Thyroid gland (tissue), 4 donors: ENCODE measurements around the gene PIK3R5. TPM values are rescaled to one million over a fixed set of nuclear protein-coding genes. Genes with fewer than 3 reads are reported as not detected.

Experiments
- DNase-seq, 2 donors: peaks; one replicate each; pipeline ENCODE4 v3.0.0-alpha.2; 2019
- H3K27ac ChIP-seq, 3 donors: fragments of 200-600 bp; sonication (generic); 1 replicate in 2 of 3; 2 replicates in 1 of 3; pipeline ENCODE4 v1.5.1; 2016 to 2019; ENCODE audit warnings: mild to moderate bottlenecking in 1 of 3, moderate library complexity in 1 of 3
- H3K27me3 ChIP-seq: fragments of 200-600 bp; sonication (generic); one replicate; pipeline ENCODE4 v1.5.1; 2019
- H3K36me3 ChIP-seq, 2 donors: fragments of 200-600 bp; sonication (generic); one replicate each; pipeline ENCODE4 v1.5.1; 2016 to 2019
- H3K4me1 ChIP-seq, 2 donors: fragments of 200-600 bp; sonication (generic); one replicate each; pipeline ENCODE4 v1.5.1; 2017 to 2019
- H3K4me3 ChIP-seq, 3 donors: fragments of 200-600 bp; sonication (generic); replicated peaks in 1 of 3; 1 replicate in 2 of 3; 2 replicates in 1 of 3; pipeline ENCODE4 v1.5.1; 2016; ENCODE audit warnings: mild to moderate bottlenecking in 1 of 3
- H3K9me3 ChIP-seq: fragments of 200-600 bp; sonication (generic); one replicate; pipeline ENCODE4 v1.5.1; 2017
- POLR2A ChIP-seq, 2 donors: fragments of 450-650 bp; IDR thresholded peaks; one replicate each; pipeline ENCODE4 v1.6.1; 2017; ENCODE audit warnings: antibody characterized with exemption in 2 of 2, mild to moderate bottlenecking in 2 of 2, moderate library complexity in 1 of 2
- WGBS, 2 donors: methylation state at CpG; one replicate each; pipeline ENCODE4 v1.1.5; 2017; 5-methylcytosine and 5-hydroxymethylcytosine counted together
- intact Hi-C: fragments of 100-400 bp; cut with DNase I; formaldehyde crosslinking; loops from one replicate; pipeline ENCODE4 v1.15.1; 2023
- total RNA-seq, 4 donors: library from RNA; depleted of rRNA; stranded (reverse); fragments of >200 nt; gene quantifications; one replicate each; pipeline ENCODE4 v1.2.3, GENCODE V29; 2016
- TF ChIP-seq, protein P1 (sequence below), 6 experiments: fragments of 200-600 bp in 3 of 6; fragments of 450-650 bp in 3 of 6; sonication (generic) in 3 of 6; IDR thresholded peaks; one replicate each; pipeline ENCODE4 v1.5.1; 2016 to 2019; ENCODE audit warnings: antibody characterized with exemption in 6 of 6, mild to moderate bottlenecking in 2 of 6, inconsistent platforms in 1 of 6, moderate library complexity in 1 of 6

Gene PIK3R5
- total RNA-seq, 4 donors from 2014 or later = 2.3 to 10.6 (median 5.1) TPM

DNA sequence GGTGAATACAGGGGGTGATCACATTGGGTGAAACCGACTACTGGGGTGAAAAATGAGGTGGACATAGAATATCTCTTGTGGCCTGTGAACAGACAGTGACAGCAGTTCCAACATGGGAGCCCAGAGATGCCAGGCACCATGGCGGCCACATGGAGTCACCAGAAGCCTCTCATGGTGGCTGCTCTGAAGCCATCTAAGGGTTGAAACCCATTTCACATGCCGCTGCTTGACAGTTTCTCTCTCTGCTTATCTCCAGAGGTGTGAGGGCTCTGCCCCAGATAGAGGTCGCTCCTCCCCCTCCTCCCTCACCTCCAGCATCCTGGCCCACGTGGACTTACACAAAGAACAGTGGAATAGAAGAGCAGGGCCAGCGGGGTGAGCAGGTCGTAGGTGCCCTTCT, 60.2 kb downstream of the PIK3R5 start:
- no peaks in the 10 kb centered on the region for H3K4me1 ChIP-seq
- H3K9me3 ChIP-seq = no peaks in the 10 kb centered on the region
- DNase-seq = no peak
- H3K36me3 ChIP-seq = no peaks in the 10 kb centered on the region
- intact Hi-C loops = no loop called here
- H3K4me3 ChIP-seq = no peak overlapping the region
- 77 to 79% methylated on average over 7 of the region's 7 CpGs for WGBS, 2 donors
- no peak overlapping the region for H3K27ac ChIP-seq
- TF ChIP-seq, protein P1, sequence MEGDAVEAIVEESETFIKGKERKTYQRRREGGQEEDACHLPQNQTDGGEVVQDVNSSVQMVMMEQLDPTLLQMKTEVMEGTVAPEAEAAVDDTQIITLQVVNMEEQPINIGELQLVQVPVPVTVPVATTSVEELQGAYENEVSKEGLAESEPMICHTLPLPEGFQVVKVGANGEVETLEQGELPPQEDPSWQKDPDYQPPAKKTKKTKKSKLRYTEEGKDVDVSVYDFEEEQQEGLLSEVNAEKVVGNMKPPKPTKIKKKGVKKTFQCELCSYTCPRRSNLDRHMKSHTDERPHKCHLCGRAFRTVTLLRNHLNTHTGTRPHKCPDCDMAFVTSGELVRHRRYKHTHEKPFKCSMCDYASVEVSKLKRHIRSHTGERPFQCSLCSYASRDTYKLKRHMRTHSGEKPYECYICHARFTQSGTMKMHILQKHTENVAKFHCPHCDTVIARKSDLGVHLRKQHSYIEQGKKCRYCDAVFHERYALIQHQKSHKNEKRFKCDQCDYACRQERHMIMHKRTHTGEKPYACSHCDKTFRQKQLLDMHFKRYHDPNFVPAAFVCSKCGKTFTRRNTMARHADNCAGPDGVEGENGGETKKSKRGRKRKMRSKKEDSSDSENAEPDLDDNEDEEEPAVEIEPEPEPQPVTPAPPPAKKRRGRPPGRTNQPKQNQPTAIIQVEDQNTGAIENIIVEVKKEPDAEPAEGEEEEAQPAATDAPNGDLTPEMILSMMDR (IDR thresholded peaks at IDR 0.05) = no peak
- no peak for TF ChIP-seq POLR2A (IDR thresholded peaks at IDR 0.05)
- no peaks in the 10 kb centered on the region for H3K27me3 ChIP-seq

- H3K4me3 ChIP-seq = no peak overlapping the region
- intact Hi-C loops = no loop called here
- no peak for DNase-seq
- no peaks in the 10 kb centered on the region for H3K4me1 ChIP-seq
- TF ChIP-seq, protein P1 (IDR thresholded peaks at IDR 0.05) = no peak
- TF ChIP-seq POLR2A (IDR thresholded peaks at IDR 0.05) = no peak
- 76 to 95% methylated on average over 5 of the region's 5 CpGs for WGBS, 2 donors
- no peaks in the 10 kb centered on the region for H3K9me3 ChIP-seq
- H3K27me3 ChIP-seq = no peaks in the 10 kb centered on the region
- no peaks in the 10 kb centered on the region for H3K36me3 ChIP-seq
- no peak overlapping the region for H3K27ac ChIP-seq
These were observed 60.8 kb downstream of the PIK3R5 start for GRCh38 chr17:8904686-8905085.

DNA sequence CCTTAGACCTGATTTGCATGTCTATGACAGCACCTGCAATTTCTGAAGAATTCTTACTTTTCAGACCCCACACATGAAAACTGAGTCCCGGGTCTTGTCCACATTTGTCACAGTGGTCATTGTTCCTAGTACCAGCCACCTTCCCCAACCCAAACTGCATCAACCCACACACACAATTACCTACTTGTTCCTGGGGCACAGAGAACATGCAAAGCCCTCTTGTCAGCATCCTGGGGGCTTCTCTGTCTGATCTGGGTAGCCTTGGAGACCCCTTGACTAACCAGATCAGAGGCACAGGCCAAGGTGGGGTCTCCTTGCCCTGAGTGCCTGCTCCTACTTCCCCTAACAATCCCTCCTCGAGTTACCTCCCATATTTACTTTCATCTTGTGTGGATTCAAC, 61.3 kb downstream of the PIK3R5 start:
- Histone ChIP-seq H3K36me3 (no peaks in the 10 kb centered on the region), H3K4me1 (no peaks in the 10 kb centered on the region), H3K27ac (no peak overlapping the region), H3K9me3 (no peaks in the 10 kb centered on the region), H3K27me3 (no peaks in the 10 kb centered on the region), H3K4me3 (no peak overlapping the region)
- TF ChIP-seq, protein P1 (IDR thresholded peaks at IDR 0.05) = no peak
- no peak for TF ChIP-seq POLR2A (IDR thresholded peaks at IDR 0.05)
- 56 to 60% methylated on average over 2 of the region's 2 CpGs for WGBS, 2 donors
- no peak for DNase-seq
- intact Hi-C loops = no loop called here

DNA sequence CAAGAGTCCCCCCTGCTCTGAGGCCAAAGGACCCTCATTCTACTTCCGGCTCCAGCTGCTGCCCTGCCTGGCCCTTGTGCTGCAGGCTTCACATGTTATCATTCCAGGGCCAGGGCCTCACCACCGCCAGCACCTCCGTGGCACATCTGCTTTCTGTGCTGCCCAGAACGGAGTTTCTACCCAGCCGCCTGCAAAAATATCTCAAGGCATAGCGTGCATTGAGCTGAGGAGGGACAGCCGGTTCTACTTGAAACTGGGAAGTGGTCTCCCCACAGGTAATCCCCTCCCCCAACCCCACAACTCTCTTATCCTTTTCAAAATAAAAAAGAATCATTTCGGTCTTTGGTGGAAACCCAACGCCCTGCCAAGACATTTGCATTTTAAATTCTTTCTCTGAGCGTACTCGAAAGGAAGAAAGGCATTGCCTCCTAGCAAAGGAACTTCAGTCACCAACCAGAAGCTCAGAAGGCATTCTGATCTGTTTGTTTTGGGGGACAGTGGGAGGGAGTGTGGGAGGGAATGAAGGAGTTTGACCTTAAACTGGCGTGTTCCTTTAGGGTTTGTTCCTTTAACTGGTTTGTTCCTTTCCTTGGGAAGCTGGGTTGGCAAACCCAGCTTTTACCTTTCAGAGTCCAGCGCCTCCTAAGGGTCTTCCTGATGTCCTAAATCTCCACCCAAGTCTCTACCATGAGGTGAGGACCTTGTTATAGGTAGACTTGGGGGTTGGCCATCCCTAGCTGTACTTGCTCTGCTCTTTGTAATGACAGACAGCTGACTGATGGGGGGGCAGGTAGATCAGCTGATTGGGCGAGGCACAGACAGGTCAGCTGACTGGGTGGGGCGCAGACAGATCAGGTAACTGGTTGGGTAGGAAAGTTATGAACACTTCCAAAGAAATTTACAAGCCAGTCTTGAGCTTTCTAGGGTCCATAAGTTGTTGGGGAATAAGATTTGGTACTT, 64.6 kb downstream of the PIK3R5 start:
- H3K27me3 ChIP-seq = no peaks in the 10 kb centered on the region
- 43 to 50% methylated on average over 15 of the region's 15 CpGs for WGBS, 2 donors

DNA sequence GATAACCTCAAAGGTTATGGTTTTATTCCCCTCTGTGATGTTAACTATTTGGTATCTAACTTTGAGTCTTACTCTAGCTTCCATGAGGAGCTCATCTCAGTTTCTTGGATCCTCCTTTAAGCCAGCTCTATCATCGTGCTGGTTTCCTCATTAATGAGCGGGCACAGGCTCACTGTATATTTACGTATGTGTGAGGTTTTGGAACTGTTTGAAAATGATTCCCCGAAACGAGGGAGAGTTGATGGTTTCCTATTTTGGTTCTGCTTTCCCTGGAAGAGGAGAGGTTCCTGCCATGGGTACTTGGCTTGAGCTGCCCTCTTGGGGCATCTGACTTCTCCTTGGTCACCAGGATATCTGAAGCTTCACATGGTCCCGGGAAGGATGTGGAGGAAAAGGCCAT, 65.3 kb downstream of the PIK3R5 start:
- Histone ChIP-seq H3K4me1 (no peaks in the 10 kb centered on the region), H3K36me3 (no peaks in the 10 kb centered on the region), H3K9me3 (no peaks in the 10 kb centered on the region), H3K27ac (no peak overlapping the region), H3K27me3 (no peaks in the 10 kb centered on the region), H3K4me3 (no peak overlapping the region)
- WGBS, 2 donors = 80 to 83% methylated on average over 6 of the region's 6 CpGs
- intact Hi-C loops = no loop called here
- TF ChIP-seq, protein P1 (IDR thresholded peaks at IDR 0.05) = no peak
- no peak for TF ChIP-seq POLR2A (IDR thresholded peaks at IDR 0.05)
- DNase-seq = no peak

More for the DNA sequence above, 64.6 kb downstream of the PIK3R5 start:
- Histone ChIP-seq H3K4me1 (no peaks in the 10 kb centered on the region), H3K36me3 (no peaks in the 10 kb centered on the region), H3K27ac (no peak overlapping the region), H3K4me3 (no peak overlapping the region), H3K9me3 (no peaks in the 10 kb centered on the region)
- DNase-seq = no peak
- TF ChIP-seq POLR2A (IDR thresholded peaks at IDR 0.05) = no peak
- intact Hi-C loops = no loop called here
